ENCODE data around the gene RABGEF1. TPM values are rescaled to one million over a fixed set of nuclear protein-coding genes. Genes with fewer than 3 reads are reported as not detected.
"Not testable (repeated sequence)": the region's sequence is repeated elsewhere in the genome, so short reads cannot be mapped to it uniquely, and the experiment has no call there.

The RABGEF1 gene
- total RNA-seq, 1 donor from 2014 or later = 14.1 TPM

GRCh38 chr7:66776383-66776782, 35.9 kb downstream of the RABGEF1 start:
- H3K27me3 Mint-ChIP-seq (ENCODE audit: unreplicated experiment); H3K4me1 Mint-ChIP-seq (ENCODE audit: low read depth, unreplicated experiment); H3K4me3 Mint-ChIP-seq (ENCODE audit: unreplicated experiment); H3K36me3 Mint-ChIP-seq (ENCODE audit: unreplicated experiment); H3K27ac Mint-ChIP-seq (ENCODE audit: unreplicated experiment); H3K9me3 Mint-ChIP-seq (ENCODE audit: unreplicated experiment); DNase-seq: not testable (repeated sequence)
- TF ChIP-seq CTCF (IDR thresholded peaks at IDR 0.05; ENCODE audit: partially characterized antibody, unreplicated experiment) = peak; percentile 39

GRCh38 chr7:66776800-66777442, 36.4 kb downstream of the RABGEF1 start:
- H3K9me3 Mint-ChIP-seq (ENCODE audit: unreplicated experiment) = no peaks in the 10 kb centered on the region
- no peak overlapping the region for H3K27ac Mint-ChIP-seq (ENCODE audit: unreplicated experiment)
- H3K36me3 Mint-ChIP-seq (ENCODE audit: unreplicated experiment) = no peaks in the 10 kb centered on the region

GRCh38 chr7:66778201-66778600, 37.7 kb downstream of the RABGEF1 start:
- Mint-ChIP-seq H3K4me3 (ENCODE audit: unreplicated experiment) (no peak overlapping the region), H3K9me3 (ENCODE audit: unreplicated experiment) (no peaks in the 10 kb centered on the region), H3K27me3 (ENCODE audit: unreplicated experiment) (no peaks in the 10 kb centered on the region), H3K4me1 (ENCODE audit: low read depth, unreplicated experiment) (no peaks in the 10 kb centered on the region), H3K36me3 (ENCODE audit: unreplicated experiment) (no peaks in the 10 kb centered on the region), H3K27ac (ENCODE audit: unreplicated experiment) (no peak overlapping the region)
- DNase-seq = no peak
- no peak for TF ChIP-seq CTCF (IDR thresholded peaks at IDR 0.05; ENCODE audit: partially characterized antibody, unreplicated experiment)

More at GRCh38 chr7:66776800-66777442, 36.4 kb downstream of the RABGEF1 start:
- TF ChIP-seq CTCF (IDR thresholded peaks at IDR 0.05; ENCODE audit: partially characterized antibody, unreplicated experiment) = no peak
- Mint-ChIP-seq H3K4me3 (ENCODE audit: unreplicated experiment) (no peak overlapping the region), H3K27me3 (ENCODE audit: unreplicated experiment) (no peaks in the 10 kb centered on the region), H3K4me1 (ENCODE audit: low read depth, unreplicated experiment) (peaks cover 3% of the 10 kb centered on the region)
- no peak for DNase-seq

GRCh38 chr7:66779669-66780409, 39.3 kb downstream of the RABGEF1 start:
- no peak for DNase-seq
- Mint-ChIP-seq H3K27me3 (ENCODE audit: unreplicated experiment) (no peaks in the 10 kb centered on the region), H3K4me3 (ENCODE audit: unreplicated experiment) (no peak overlapping the region), H3K9me3 (ENCODE audit: unreplicated experiment) (no peaks in the 10 kb centered on the region), H3K27ac (ENCODE audit: unreplicated experiment) (no peak overlapping the region), H3K4me1 (ENCODE audit: low read depth, unreplicated experiment) (no peaks in the 10 kb centered on the region), H3K36me3 (ENCODE audit: unreplicated experiment) (no peaks in the 10 kb centered on the region)
- TF ChIP-seq CTCF (IDR thresholded peaks at IDR 0.05; ENCODE audit: partially characterized antibody, unreplicated experiment) = no peak

All from glutamatergic neuron (in vitro differentiated cells).